ENCODE results near the gene TRMT10B.

- TF ChIP-seq POLR2A (IDR thresholded peaks at IDR 0.05; ENCODE audit: low read depth, low read length): no peak
- no peak for TF ChIP-seq POLR2AphosphoS5 (IDR thresholded peaks at IDR 0.05; ENCODE audit: low read depth, low read length)
- TF ChIP-seq TAF1 (IDR thresholded peaks at IDR 0.05; ENCODE audit: low read depth, low read length): no peak
- TF ChIP-seq SPI1 (IDR thresholded peaks at IDR 0.05; ENCODE audit: low read depth, low read length): no peak
- TF ChIP-seq POU2F2 (IDR thresholded peaks at IDR 0.05; ENCODE audit: low read depth, low read length): no peak
- TF ChIP-seq PAX5 (IDR thresholded peaks at IDR 0.05; ENCODE audit: insufficient read depth, low read length, severe bottlenecking): no peak
These were observed 14.4 kb upstream of the TRMT10B start for GRCh38 chr9:37739222-37739621.

Measured in GM12891 (cell line).